ENCODE measurements around the gene ZNF202.

DNA sequence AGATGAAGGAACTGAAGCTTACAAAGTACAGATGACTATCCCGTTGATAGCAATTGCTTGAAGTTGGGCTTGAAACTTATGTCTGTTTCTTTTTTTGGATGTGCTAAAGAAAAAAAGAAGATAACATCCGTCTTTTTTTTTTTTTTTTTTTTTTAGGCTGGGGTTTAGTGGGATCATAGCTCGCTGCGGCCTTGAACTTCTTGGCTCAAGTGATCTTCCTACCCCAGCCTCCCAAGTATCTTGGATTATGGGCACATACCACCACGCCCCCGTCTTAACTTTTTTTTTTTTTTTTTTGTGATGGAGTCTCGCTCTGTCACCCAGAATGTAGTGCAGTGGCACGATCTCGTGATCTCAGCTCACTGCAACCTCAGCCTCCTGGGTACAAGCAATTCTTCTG is 46.2 kb downstream of the ZNF202 start:
- TF ChIP-seq, protein P1, sequence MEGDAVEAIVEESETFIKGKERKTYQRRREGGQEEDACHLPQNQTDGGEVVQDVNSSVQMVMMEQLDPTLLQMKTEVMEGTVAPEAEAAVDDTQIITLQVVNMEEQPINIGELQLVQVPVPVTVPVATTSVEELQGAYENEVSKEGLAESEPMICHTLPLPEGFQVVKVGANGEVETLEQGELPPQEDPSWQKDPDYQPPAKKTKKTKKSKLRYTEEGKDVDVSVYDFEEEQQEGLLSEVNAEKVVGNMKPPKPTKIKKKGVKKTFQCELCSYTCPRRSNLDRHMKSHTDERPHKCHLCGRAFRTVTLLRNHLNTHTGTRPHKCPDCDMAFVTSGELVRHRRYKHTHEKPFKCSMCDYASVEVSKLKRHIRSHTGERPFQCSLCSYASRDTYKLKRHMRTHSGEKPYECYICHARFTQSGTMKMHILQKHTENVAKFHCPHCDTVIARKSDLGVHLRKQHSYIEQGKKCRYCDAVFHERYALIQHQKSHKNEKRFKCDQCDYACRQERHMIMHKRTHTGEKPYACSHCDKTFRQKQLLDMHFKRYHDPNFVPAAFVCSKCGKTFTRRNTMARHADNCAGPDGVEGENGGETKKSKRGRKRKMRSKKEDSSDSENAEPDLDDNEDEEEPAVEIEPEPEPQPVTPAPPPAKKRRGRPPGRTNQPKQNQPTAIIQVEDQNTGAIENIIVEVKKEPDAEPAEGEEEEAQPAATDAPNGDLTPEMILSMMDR (IDR thresholded peaks at IDR 0.05) = no peak
- TF ChIP-seq POLR2A (IDR thresholded peaks at IDR 0.05) = no peak

All from testis (tissue), 2 donors.